Mesothelial cell of epicardium (in vitro differentiated cells): Measurements from ENCODE around the gene SORL1. TPM values are rescaled to one million over a fixed set of nuclear protein-coding genes. Genes with fewer than 3 reads are reported as not detected.

Source experiments
- DNase-seq, 2 experiments: peaks; one replicate each; pipeline ENCODE4 v3.0.0; 2021; ENCODE audit warnings: low spot score in 2 of 2; ENCODE audit not compliant: unreplicated experiment in 2 of 2
- H3K27ac Mint-ChIP-seq: 2 replicates; pipeline ENCODE4 v1.8.0; 2021; ENCODE audit warnings: mixed read lengths
- H3K27me3 Mint-ChIP-seq: 2 replicates; pipeline ENCODE4 v1.8.0; 2021; ENCODE audit warnings: low read depth, mixed read lengths
- H3K36me3 Mint-ChIP-seq: 2 replicates; pipeline ENCODE4 v1.8.0; 2021; ENCODE audit warnings: mixed read lengths
- H3K4me1 Mint-ChIP-seq: 2 replicates; pipeline ENCODE4 v1.8.0; 2021; ENCODE audit warnings: mixed read lengths
- H3K4me3 Mint-ChIP-seq: 2 replicates; pipeline ENCODE4 v1.8.0; 2021; ENCODE audit warnings: mild to moderate bottlenecking, moderate library complexity, mixed read lengths
- H3K9me3 Mint-ChIP-seq: 2 replicates; pipeline ENCODE4 v1.8.0; 2021; ENCODE audit warnings: mixed read lengths
- total RNA-seq: library from RNA; stranded (reverse); gene quantifications from 3 replicates; pipeline ENCODE4 v1.2.1, GENCODE V29; 2021
- TF ChIP-seq, protein P1 (sequence below): fragments of 200-600 bp; sonication (generic); IDR thresholded peaks from one replicate; pipeline ENCODE4 v1.5.0; 2021; ENCODE audit warnings: antibody characterized with exemption; ENCODE audit not compliant: unreplicated experiment

The SORL1 gene
- total RNA-seq, 1 donor from 2014 or later = 32.8 TPM

DNA sequence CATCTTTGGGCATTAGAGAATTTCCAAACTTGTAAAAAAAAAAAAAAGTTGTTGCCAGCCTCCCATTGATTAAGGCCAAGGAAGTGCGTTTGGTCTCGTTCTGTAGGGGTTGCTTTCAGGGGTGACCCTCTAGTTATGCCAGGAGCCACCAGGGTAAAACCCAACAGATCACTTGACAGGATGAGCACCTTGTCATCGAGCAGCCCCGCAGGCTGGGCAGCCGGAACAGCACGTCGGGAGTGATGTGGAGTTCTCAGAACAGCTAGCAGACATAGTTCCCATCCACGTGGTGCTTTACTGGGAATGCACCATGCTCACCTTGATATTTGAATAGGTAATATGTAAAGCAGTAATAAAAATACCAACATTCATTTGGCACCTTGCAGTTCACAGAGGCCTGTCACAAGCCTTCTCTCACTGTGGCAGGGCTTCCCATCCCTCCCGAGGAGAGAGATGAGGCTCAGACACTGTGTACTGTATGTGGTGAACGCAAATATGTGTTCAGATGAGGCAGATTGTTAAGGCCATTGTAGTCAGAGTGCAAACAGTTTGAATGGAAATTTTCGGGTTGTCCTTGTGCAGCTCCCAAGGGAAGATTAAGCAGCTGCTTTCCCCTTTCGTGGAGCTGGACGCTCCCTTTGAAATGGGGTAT is 71.6 kb downstream of the SORL1 start:
- no peak overlapping the region for H3K27ac Mint-ChIP-seq
- H3K4me1 Mint-ChIP-seq = no peaks in the 10 kb centered on the region
- H3K4me3 Mint-ChIP-seq = no peak overlapping the region
- peaks cover 14% of the 10 kb centered on the region for H3K9me3 Mint-ChIP-seq
- no peaks in the 10 kb centered on the region for H3K27me3 Mint-ChIP-seq
- H3K36me3 Mint-ChIP-seq = peaks cover 44% of the 10 kb centered on the region
- DNase-seq = no peak
- TF ChIP-seq, protein P1, sequence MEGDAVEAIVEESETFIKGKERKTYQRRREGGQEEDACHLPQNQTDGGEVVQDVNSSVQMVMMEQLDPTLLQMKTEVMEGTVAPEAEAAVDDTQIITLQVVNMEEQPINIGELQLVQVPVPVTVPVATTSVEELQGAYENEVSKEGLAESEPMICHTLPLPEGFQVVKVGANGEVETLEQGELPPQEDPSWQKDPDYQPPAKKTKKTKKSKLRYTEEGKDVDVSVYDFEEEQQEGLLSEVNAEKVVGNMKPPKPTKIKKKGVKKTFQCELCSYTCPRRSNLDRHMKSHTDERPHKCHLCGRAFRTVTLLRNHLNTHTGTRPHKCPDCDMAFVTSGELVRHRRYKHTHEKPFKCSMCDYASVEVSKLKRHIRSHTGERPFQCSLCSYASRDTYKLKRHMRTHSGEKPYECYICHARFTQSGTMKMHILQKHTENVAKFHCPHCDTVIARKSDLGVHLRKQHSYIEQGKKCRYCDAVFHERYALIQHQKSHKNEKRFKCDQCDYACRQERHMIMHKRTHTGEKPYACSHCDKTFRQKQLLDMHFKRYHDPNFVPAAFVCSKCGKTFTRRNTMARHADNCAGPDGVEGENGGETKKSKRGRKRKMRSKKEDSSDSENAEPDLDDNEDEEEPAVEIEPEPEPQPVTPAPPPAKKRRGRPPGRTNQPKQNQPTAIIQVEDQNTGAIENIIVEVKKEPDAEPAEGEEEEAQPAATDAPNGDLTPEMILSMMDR = no peak

DNA sequence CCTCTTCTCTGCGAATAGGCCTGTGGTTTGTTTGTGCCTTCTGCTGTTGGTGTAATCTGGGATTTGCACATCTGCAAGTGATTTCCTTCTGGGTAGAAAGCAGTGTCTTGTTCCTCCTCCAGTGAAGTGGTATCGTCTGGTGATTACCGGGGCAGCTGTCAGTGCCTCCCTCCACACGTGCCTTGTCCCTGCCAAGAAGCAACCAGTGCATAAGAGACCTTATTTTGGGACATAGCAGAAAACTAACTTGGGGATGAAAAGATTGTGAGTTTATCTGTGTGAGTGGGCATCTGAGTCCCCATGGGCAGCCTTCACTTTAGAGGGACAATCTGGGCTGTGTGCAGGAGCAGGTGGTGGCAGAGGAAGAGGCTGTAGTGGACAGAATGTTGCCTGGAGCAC is 72.1 kb downstream of the SORL1 start:
- no peaks in the 10 kb centered on the region for H3K27me3 Mint-ChIP-seq
- H3K27ac Mint-ChIP-seq = no peak overlapping the region
- no peaks in the 10 kb centered on the region for H3K4me1 Mint-ChIP-seq
- peaks cover 46% of the 10 kb centered on the region for H3K36me3 Mint-ChIP-seq
- no peak overlapping the region for H3K4me3 Mint-ChIP-seq
- TF ChIP-seq, protein P1 = no peak
- H3K9me3 Mint-ChIP-seq = peaks cover 16% of the 10 kb centered on the region
- no peak for DNase-seq

GRCh38 chr11:121525376-121525775 is 73.3 kb downstream of the SORL1 start:
- Mint-ChIP-seq H3K27me3 (no peaks in the 10 kb centered on the region), H3K27ac (no peak overlapping the region), H3K4me3 (no peak overlapping the region), H3K36me3 (peaks cover 49% of the 10 kb centered on the region), H3K9me3 (peaks cover 23% of the 10 kb centered on the region), H3K4me1 (no peaks in the 10 kb centered on the region)
- DNase-seq = no peak
- TF ChIP-seq, protein P1 = no peak

- TF ChIP-seq, protein P1 = no peak
- Mint-ChIP-seq H3K4me3 (no peak overlapping the region), H3K27ac (no peak overlapping the region), H3K9me3 (peaks cover 33% of the 10 kb centered on the region), H3K27me3 (no peaks in the 10 kb centered on the region), H3K36me3 (peaks cover 43% of the 10 kb centered on the region), H3K4me1 (no peaks in the 10 kb centered on the region)
- DNase-seq = no peak
Observed at GRCh38 chr11:121530257-121530656, 78.1 kb downstream of the SORL1 start.

GRCh38 chr11:121533601-121534000 is 81.5 kb downstream of the SORL1 start:
- no peak for DNase-seq
- TF ChIP-seq, protein P1 = no peak
- Mint-ChIP-seq H3K27ac (no peak overlapping the region), H3K4me3 (no peak overlapping the region), H3K9me3 (peaks cover 20% of the 10 kb centered on the region), H3K4me1 (no peaks in the 10 kb centered on the region), H3K36me3 (peaks cover 29% of the 10 kb centered on the region), H3K27me3 (no peaks in the 10 kb centered on the region)
